Gastrocnemius medialis (tissue), 4 donors: ENCODE measurements around the gene GDPD5. TPM values are rescaled to one million over a fixed set of nuclear protein-coding genes. Genes with fewer than 3 reads are reported as not detected.

Experiments used
- ATAC-seq, 2 donors: fragments of 150-250 bp; one replicate each; pipeline ENCODE4 v1.9.1; 2016
- DNase-seq, 2 donors: peaks; one replicate each; pipeline ENCODE4 v3.0.0-alpha.2; 2019
- H3K27ac ChIP-seq, 4 donors: fragments of 200-600 bp; sonication (generic); 1 replicate in 1 of 4; 2 replicates in 3 of 4; pipeline ENCODE4 v1.5.1; 2016 to 2018; ENCODE audit warnings: mild to moderate bottlenecking in 2 of 4, moderate library complexity in 1 of 4
- H3K27me3 ChIP-seq, 3 donors: fragments of 200-600 bp; sonication (generic) in 2 of 3; 1 replicate in 1 of 3; 2 replicates in 2 of 3; pipeline versions ENCODE4 v1.5.1 to v1.6.0; 2016 to 2019; ENCODE audit warnings: mild to moderate bottlenecking in 1 of 3, moderate library complexity in 1 of 3
- H3K36me3 ChIP-seq, 2 donors: fragments of 200-600 bp; sonication (generic) in 1 of 2; one replicate each; pipeline ENCODE4 v1.5.1; 2017 to 2018
- H3K4me1 ChIP-seq, 2 donors: fragments of 200-600 bp; sonication (generic) in 1 of 2; one replicate each; pipeline ENCODE4 v1.5.1; 2016 to 2017; ENCODE audit warnings: mild to moderate bottlenecking in 2 of 2
- H3K4me3 ChIP-seq, 4 donors: fragments of 200-600 bp; sonication (generic) in 3 of 4; 1 replicate in 1 of 4; 2 replicates in 3 of 4; pipeline ENCODE4 v1.5.1; 2016 to 2019; ENCODE audit warnings: mild to moderate bottlenecking in 2 of 4
- H3K9me3 ChIP-seq, 3 donors: fragments of 200-600 bp; sonication (generic) in 2 of 3; 1 replicate in 1 of 3; 2 replicates in 2 of 3; pipeline ENCODE4 v1.5.1; 2016 to 2019
- CTCF ChIP-seq, 5 experiments: fragments of 450-650 bp in 3 of 5; fragments of 200-600 bp in 2 of 5; sonication (generic) in 2 of 5; IDR thresholded peaks in 4 of 5; conservative IDR thresholded peaks in 1 of 5; 1 replicate in 4 of 5; 2 replicates in 1 of 5; pipeline ENCODE4 v1.5.1; 2016 to 2019; ENCODE audit warnings: antibody characterized with exemption in 5 of 5, mild to moderate bottlenecking in 3 of 5, moderate library complexity in 3 of 5
- POLR2A ChIP-seq, 2 donors: fragments of 450-650 bp; IDR thresholded peaks; one replicate each; pipeline ENCODE4 v1.6.1; 2017; ENCODE audit warnings: antibody characterized with exemption in 2 of 2, mild to moderate bottlenecking in 2 of 2, moderate library complexity in 2 of 2
- in situ Hi-C, 4 donors: fragments of 200-750 bp; cut with MboI; loops; one replicate each; pipeline versions ENCODE4 v1.15.0 to v1.8.0; 2017; ENCODE audit warnings: low sequenced_read_pairs in 4 of 4
- intact Hi-C: fragments of 100-400 bp; cut with DNase I; formaldehyde crosslinking; loops from one replicate; pipeline ENCODE4 v1.15.1; 2023; ENCODE audit warnings: low total_unique reads
- total RNA-seq, 4 donors: library from RNA; depleted of rRNA; stranded (reverse); fragments of >200 nt; gene quantifications; one replicate each; pipeline versions ENCODE4 v1.1.0 to v1.2.3, GENCODE V29; 2016

The GDPD5 gene
- total RNA-seq, 4 donors from 2014 or later: 5.6 to 12.6 (median 11.2) TPM

GRCh38 chr11:75478783-75479596 is 46.8 kb downstream of the GDPD5 start:
- no peaks in the 10 kb centered on the region for H3K9me3 ChIP-seq
- intact Hi-C loops (no loop called here), in situ Hi-C loops (no loop called here)
- H3K27ac ChIP-seq: peak overlapping the region; percentile 35 to 94 (median 74)
- no peaks in the 10 kb centered on the region for H3K27me3 ChIP-seq
- no peak overlapping the region for H3K4me3 ChIP-seq
- DNase-seq (no peak), ATAC-seq (no peak)
- peaks cover 36 to 49% of the 10 kb centered on the region in 2 donors for H3K4me1 ChIP-seq
- TF ChIP-seq POLR2A (IDR thresholded peaks at IDR 0.05) (no peak), CTCF (IDR thresholded peaks at IDR 0.05 in 4 of 5, conservative IDR thresholded peaks at IDR 0.05 in 1 of 5) (no peak)
- H3K36me3 ChIP-seq: no peaks in the 10 kb centered on the region

- H3K4me1 ChIP-seq: peaks cover 36 to 49% of the 10 kb centered on the region in 2 donors
These were observed 48.2 kb downstream of the GDPD5 start for GRCh38 chr11:75477614-75477935.

GRCh38 chr11:75476739-75477613 is 48.8 kb downstream of the GDPD5 start:
- no peaks in the 10 kb centered on the region for H3K36me3 ChIP-seq
- DNase-seq (peak; percentile 74 to 93), ATAC-seq (peak; percentile 85 to 90)
- intact Hi-C loops: loop anchor here (1.0 kb wide), 1 partner anchor 48 kb away; the partner anchor contains the start of gene GDPD5
- no peak for TF ChIP-seq CTCF (IDR thresholded peaks at IDR 0.05 in 4 of 5, conservative IDR thresholded peaks at IDR 0.05 in 1 of 5)
- TF ChIP-seq POLR2A (IDR thresholded peaks at IDR 0.05): no peak
- H3K27me3 ChIP-seq: no peaks in the 10 kb centered on the region
- no peaks in the 10 kb centered on the region for H3K9me3 ChIP-seq
- H3K27ac ChIP-seq: peak overlapping the region; percentile 85 to 94 (median 90)
- peaks cover 36 to 49% of the 10 kb centered on the region in 2 donors for H3K4me1 ChIP-seq
- in situ Hi-C loops: no loop called here
- peak overlapping the region in 1 of 4 donors; percentile 36 for H3K4me3 ChIP-seq

More at GRCh38 chr11:75477614-75477935, 48.2 kb downstream of the GDPD5 start:
- Histone ChIP-seq H3K4me3 (no peak overlapping the region), H3K36me3 (no peaks in the 10 kb centered on the region), H3K9me3 (no peaks in the 10 kb centered on the region), H3K27me3 (no peaks in the 10 kb centered on the region), H3K27ac (peak overlapping the region; percentile 85 to 94 (median 90))
- intact Hi-C loops: no loop called here
- ATAC-seq: peak in 1 of 2 donors; percentile 1
- in situ Hi-C loops: no loop called here
- TF ChIP-seq CTCF (IDR thresholded peaks at IDR 0.05 in 4 of 5, conservative IDR thresholded peaks at IDR 0.05 in 1 of 5) (no peak), POLR2A (IDR thresholded peaks at IDR 0.05) (no peak)
- peak in 1 of 2 donors; percentile 31 for DNase-seq

GRCh38 chr11:75475767-75476650 is 49.7 kb downstream of the GDPD5 start:
- TF ChIP-seq CTCF (IDR thresholded peaks at IDR 0.05 in 4 of 5, conservative IDR thresholded peaks at IDR 0.05 in 1 of 5): no peak
- Histone ChIP-seq H3K9me3 (no peaks in the 10 kb centered on the region), H3K27me3 (no peaks in the 10 kb centered on the region), H3K4me3 (peak overlapping the region in 1 of 4 donors; percentile 36), H3K36me3 (no peaks in the 10 kb centered on the region), H3K4me1 (peaks cover 31 to 47% of the 10 kb centered on the region in 2 donors), H3K27ac (peak overlapping the region; percentile 85 to 94 (median 90))
- intact Hi-C loops (loop anchor here (1.0 kb wide), 1 partner anchor 49 kb away; the partner anchor contains the start of gene GDPD5), in situ Hi-C loops (no loop called here)
- DNase-seq (peak; percentile 36 to 84), ATAC-seq (peak; percentile 39 to 58)
